ENCODE measurements around the gene YEATS4. TPM values are rescaled to one million over a fixed set of nuclear protein-coding genes. Genes with fewer than 3 reads are reported as not detected.

The YEATS4 gene
- total and polyA plus RNA-seq, 11 donors, result 4.0 to 45.0 (median 9.9) TPM

DNA sequence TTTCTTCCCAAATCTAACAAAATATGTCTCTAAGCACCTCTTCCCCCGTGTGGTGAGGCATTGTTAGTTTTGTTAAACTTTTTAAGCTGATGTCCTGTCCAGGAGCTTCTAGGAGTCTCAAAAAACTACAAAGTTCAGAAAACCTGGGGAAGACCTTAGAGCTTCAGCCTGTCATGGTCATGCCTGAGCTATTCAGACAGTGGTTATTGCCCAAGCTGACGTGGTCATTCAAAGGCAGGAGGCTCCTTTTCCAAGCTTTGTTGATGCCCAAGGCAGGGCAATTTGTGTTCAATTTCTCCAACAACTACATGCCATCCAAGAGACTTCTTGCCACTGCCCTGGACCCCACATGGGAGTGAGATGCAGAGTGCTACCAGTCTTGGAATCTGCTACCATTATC lies 17.1 kb upstream of the YEATS4 start:
- Histone ChIP-seq H3K4me3 (no peak overlapping the region), H3K9me3 (no peaks in the 10 kb centered on the region), H3K36me3 (no peaks in the 10 kb centered on the region), H3K4me1 (peaks cover 0 to 62% (median 0%) of the 10 kb centered on the region in 12 donors), H3K27ac (no peak overlapping the region), H3K27me3 (no peaks in the 10 kb centered on the region)
- no peak for TF ChIP-seq POLR2A (IDR thresholded peaks at IDR 0.05)
- TF ChIP-seq, protein P1, sequence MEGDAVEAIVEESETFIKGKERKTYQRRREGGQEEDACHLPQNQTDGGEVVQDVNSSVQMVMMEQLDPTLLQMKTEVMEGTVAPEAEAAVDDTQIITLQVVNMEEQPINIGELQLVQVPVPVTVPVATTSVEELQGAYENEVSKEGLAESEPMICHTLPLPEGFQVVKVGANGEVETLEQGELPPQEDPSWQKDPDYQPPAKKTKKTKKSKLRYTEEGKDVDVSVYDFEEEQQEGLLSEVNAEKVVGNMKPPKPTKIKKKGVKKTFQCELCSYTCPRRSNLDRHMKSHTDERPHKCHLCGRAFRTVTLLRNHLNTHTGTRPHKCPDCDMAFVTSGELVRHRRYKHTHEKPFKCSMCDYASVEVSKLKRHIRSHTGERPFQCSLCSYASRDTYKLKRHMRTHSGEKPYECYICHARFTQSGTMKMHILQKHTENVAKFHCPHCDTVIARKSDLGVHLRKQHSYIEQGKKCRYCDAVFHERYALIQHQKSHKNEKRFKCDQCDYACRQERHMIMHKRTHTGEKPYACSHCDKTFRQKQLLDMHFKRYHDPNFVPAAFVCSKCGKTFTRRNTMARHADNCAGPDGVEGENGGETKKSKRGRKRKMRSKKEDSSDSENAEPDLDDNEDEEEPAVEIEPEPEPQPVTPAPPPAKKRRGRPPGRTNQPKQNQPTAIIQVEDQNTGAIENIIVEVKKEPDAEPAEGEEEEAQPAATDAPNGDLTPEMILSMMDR (IDR thresholded peaks at IDR 0.05), result no peak
- no peak for ATAC-seq
- 70 to 86% (median 78%) methylated on average over 2 of the region's 2 CpGs for WGBS, 4 donors
- intact Hi-C loops (cut with DNase I), result no loop called here
- DNase-seq, result no peak

- H3K36me3 ChIP-seq, result no peaks in the 10 kb centered on the region
- DNase-seq, result no peak
- no peaks in the 10 kb centered on the region for H3K27me3 ChIP-seq
- ATAC-seq, result no peak
- H3K27ac ChIP-seq, result peak overlapping the region in 1 of 12 donors; percentile 48
- no peak overlapping the region for H3K4me3 ChIP-seq
- H3K9me3 ChIP-seq, result no peaks in the 10 kb centered on the region
- TF ChIP-seq, protein P1 (IDR thresholded peaks at IDR 0.05), result no peak
- no peak for TF ChIP-seq POLR2A (IDR thresholded peaks at IDR 0.05)
- peaks cover 0 to 61% (median 0%) of the 10 kb centered on the region in 12 donors for H3K4me1 ChIP-seq
- whole genome bisulfite sequencing, 4 donors, result 68 to 76% (median 72%) methylated on average over 3 of the region's 3 CpGs
- intact Hi-C loops (cut with DNase I), result no loop called here
Observed at GRCh38 chr12:69343357-69343756, 16.2 kb upstream of the YEATS4 start.

- H3K27me3 ChIP-seq, result no peaks in the 10 kb centered on the region
- TF ChIP-seq, protein P1 (IDR thresholded peaks at IDR 0.05), result no peak
- TF ChIP-seq POLR2A (IDR thresholded peaks at IDR 0.05), result no peak
- no peak for ATAC-seq
- 47 to 71% (median 50%) methylated on average over 3 of the region's 3 CpGs for WGBS, 4 donors
- intact Hi-C loops (cut with DNase I), result no loop called here
- no peaks in the 10 kb centered on the region for H3K36me3 ChIP-seq
- no peak for DNase-seq
- no peaks in the 10 kb centered on the region for H3K9me3 ChIP-seq
- H3K27ac ChIP-seq, result peak overlapping the region in 1 of 12 donors; percentile 48
- H3K4me1 ChIP-seq, result peaks cover 0 to 54% (median 0%) of the 10 kb centered on the region in 12 donors
- H3K4me3 ChIP-seq, result no peak overlapping the region
Observed at GRCh38 chr12:69343885-69344612, 15.5 kb upstream of the YEATS4 start.

DNA sequence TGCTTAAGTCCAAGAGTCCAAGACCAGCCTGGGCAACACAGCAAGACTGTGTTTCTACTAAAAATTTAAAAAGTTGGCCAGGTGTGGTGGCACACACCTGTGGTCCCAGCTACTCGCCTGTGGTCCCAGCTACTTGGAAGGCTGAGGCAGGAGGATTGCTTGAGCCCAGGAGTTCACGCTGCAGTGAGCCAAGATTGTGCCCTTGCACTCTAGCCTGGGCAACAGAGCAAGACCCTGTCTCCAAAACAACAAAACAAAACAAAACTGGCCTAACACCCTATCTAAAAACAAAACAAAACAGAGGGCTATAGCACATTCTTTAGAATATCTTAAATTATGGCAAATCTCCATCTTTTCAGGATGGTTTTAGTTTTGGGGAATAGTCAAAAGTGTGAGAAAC lies 14.5 kb upstream of the YEATS4 start:
- no peak overlapping the region for H3K27ac ChIP-seq
- ATAC-seq (no peak), DNase-seq (no peak)
- H3K4me3 ChIP-seq, result no peak overlapping the region
- 82 to 97% (median 94%) methylated on average over 2 of the region's 2 CpGs for WGBS, 4 donors
- H3K9me3 ChIP-seq, result no peaks in the 10 kb centered on the region
- intact Hi-C loops (cut with DNase I), result no loop called here
- H3K36me3 ChIP-seq, result no peaks in the 10 kb centered on the region
- H3K27me3 ChIP-seq, result no peaks in the 10 kb centered on the region
- TF ChIP-seq POLR2A (IDR thresholded peaks at IDR 0.05), result no peak
- TF ChIP-seq, protein P1 (IDR thresholded peaks at IDR 0.05), result no peak
- H3K4me1 ChIP-seq, result peaks cover 0 to 45% (median 0%) of the 10 kb centered on the region in 12 donors

All from heart left ventricle (tissue), 16 donors.